Measurements from ENCODE around the gene SHANK1.

- TF ChIP-seq CTCF (IDR thresholded peaks at IDR 0.05; ENCODE audit: insufficient read depth, low read length) (no peak), POLR2AphosphoS5 (IDR thresholded peaks at IDR 0.05; ENCODE audit: low read depth) (no peak), SPI1 (IDR thresholded peaks at IDR 0.05; ENCODE audit: borderline replicate concordance, low read depth) (no peak), GABPA (IDR thresholded peaks at IDR 0.05; ENCODE audit: low read depth) (no peak)
- TF ChIP-seq, protein P1, sequence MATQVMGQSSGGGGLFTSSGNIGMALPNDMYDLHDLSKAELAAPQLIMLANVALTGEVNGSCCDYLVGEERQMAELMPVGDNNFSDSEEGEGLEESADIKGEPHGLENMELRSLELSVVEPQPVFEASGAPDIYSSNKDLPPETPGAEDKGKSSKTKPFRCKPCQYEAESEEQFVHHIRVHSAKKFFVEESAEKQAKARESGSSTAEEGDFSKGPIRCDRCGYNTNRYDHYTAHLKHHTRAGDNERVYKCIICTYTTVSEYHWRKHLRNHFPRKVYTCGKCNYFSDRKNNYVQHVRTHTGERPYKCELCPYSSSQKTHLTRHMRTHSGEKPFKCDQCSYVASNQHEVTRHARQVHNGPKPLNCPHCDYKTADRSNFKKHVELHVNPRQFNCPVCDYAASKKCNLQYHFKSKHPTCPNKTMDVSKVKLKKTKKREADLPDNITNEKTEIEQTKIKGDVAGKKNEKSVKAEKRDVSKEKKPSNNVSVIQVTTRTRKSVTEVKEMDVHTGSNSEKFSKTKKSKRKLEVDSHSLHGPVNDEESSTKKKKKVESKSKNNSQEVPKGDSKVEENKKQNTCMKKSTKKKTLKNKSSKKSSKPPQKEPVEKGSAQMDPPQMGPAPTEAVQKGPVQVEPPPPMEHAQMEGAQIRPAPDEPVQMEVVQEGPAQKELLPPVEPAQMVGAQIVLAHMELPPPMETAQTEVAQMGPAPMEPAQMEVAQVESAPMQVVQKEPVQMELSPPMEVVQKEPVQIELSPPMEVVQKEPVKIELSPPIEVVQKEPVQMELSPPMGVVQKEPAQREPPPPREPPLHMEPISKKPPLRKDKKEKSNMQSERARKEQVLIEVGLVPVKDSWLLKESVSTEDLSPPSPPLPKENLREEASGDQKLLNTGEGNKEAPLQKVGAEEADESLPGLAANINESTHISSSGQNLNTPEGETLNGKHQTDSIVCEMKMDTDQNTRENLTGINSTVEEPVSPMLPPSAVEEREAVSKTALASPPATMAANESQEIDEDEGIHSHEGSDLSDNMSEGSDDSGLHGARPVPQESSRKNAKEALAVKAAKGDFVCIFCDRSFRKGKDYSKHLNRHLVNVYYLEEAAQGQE (IDR thresholded peaks at IDR 0.05; ENCODE audit: insufficient replicate concordance, low read depth) = no peak
These were observed 16.7 kb upstream of the SHANK1 start for GRCh38 chr19:50736338-50736737.

Data from HL-60 (cell line).